ENCODE measurements around the gene GJD3. TPM values are rescaled to one million over a fixed set of nuclear protein-coding genes. Genes with fewer than 3 reads are reported as not detected.

Gene GJD3
- total RNA-seq, 3 donors from 2014 or later (not counting 1 experiment from before 2014, with no cell fraction given): not detected

GRCh38 chr17:40331743-40332641 is 32.5 kb downstream of the GJD3 start:
- intact Hi-C loops (cut with micrococcal nuclease): no loop called here
- H3K36me3 ChIP-seq (ENCODE audit: control insufficient read depth, insufficient read depth, low read length): peaks cover 21% of the 10 kb centered on the region
- no peaks in the 10 kb centered on the region for H3K27me3 ChIP-seq (ENCODE audit: control insufficient read depth, insufficient read depth, low read length)
- H3K4me3 ChIP-seq (ENCODE audit: low read length): no peak overlapping the region
- DNase-seq (no peak), ATAC-seq (no peak)
- Mint-ChIP-seq H3K9me3 (no peaks in the 10 kb centered on the region), H3K36me3 (no peaks in the 10 kb centered on the region), H3K4me3 (no peak overlapping the region), H3K27me3 (ENCODE audit: low read depth in 2 of 2) (no peaks in the 10 kb centered on the region), H3K27ac (peak overlapping the region; percentile 11 to 78), H3K4me1 (peaks cover 49 to 59% of the 10 kb centered on the region in 2 donors)
- no peaks in the 10 kb centered on the region for H3K9me3 ChIP-seq (ENCODE audit: control insufficient read depth, insufficient read depth, low read length)
- no peak for TF ChIP-seq CTCF (IDR thresholded peaks at IDR 0.05)
- peaks cover 77% of the 10 kb centered on the region for H3K4me1 ChIP-seq (ENCODE audit: control insufficient read depth, insufficient read depth, low read length)
- H3K27ac ChIP-seq (ENCODE audit: low read length): no peak overlapping the region
- 72% methylated on average over 20 of the region's 22 CpGs for WGBS (ENCODE audit: insufficient coverage)

- Mint-ChIP-seq H3K27ac (peak overlapping the region; percentile 11 to 67), H3K27me3 (ENCODE audit: low read depth in 2 of 2) (no peaks in the 10 kb centered on the region), H3K4me1 (peaks cover 57 to 68% of the 10 kb centered on the region in 2 donors), H3K9me3 (no peaks in the 10 kb centered on the region), H3K4me3 (peak overlapping the region; percentile 37), H3K36me3 (no peaks in the 10 kb centered on the region)
- peaks cover 21% of the 10 kb centered on the region for H3K36me3 ChIP-seq (ENCODE audit: control insufficient read depth, insufficient read depth, low read length)
- H3K27ac ChIP-seq (ENCODE audit: low read length): peak overlapping the region; percentile 61
- H3K4me1 ChIP-seq (ENCODE audit: control insufficient read depth, insufficient read depth, low read length): peaks cover 88% of the 10 kb centered on the region
- WGBS (ENCODE audit: insufficient coverage): 84% methylated on average over 8 of the region's 10 CpGs
- H3K27me3 ChIP-seq (ENCODE audit: control insufficient read depth, insufficient read depth, low read length): no peaks in the 10 kb centered on the region
- no peak overlapping the region for H3K4me3 ChIP-seq (ENCODE audit: low read length)
- intact Hi-C loops (cut with micrococcal nuclease): no loop called here
- DNase-seq: no peak
- TF ChIP-seq CTCF (IDR thresholded peaks at IDR 0.05): no peak
- no peaks in the 10 kb centered on the region for H3K9me3 ChIP-seq (ENCODE audit: control insufficient read depth, insufficient read depth, low read length)
- no peak for ATAC-seq
Measured at GRCh38 chr17:40330850-40331470, 33.6 kb downstream of the GJD3 start.

DNA sequence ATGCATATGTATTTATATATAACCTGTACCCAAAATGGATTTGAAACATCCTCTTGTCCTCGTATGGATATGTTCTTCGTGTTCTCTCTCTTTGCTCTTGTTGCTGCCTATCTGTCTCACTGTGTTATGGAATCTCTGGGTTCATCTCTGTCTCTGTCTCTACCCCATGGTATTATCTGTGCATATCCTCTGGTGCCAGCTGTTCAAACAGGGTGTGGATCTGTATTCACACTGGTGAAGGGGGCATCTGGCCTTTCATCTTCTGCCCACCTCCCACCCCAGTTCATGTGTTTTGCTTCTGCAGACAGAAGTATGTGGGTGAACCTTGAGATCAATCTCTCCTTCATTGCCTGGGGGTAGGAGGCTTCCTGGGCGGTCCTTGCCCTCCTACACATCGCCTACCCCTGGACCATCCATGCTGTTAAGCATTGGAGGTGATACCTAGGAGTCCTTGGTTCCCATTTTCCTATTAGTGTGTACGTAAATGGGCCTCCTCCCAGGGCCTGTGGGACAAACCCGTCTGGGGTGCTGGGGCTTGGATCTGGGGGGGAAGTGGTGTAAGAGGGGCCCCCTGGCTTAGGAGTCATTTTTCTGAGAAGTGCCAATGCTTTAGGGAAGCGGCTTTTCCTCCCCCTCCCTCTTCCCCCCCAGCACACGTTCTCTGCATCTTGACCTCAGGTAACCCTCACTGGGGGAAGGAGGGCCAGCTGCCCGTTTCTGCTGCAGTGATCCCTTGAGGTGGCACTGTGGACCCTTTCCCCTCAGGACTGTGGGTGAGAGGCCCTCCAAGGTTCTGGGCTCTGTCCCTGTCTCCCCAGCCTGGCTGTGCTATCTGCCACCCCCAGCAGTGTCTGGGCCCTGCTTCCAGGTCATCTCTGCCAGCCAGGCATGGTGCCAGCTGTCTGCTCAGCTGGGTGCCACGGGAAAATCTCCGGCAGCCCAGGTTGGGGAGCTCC is 34.4 kb downstream of the GJD3 start:
- Histone ChIP-seq H3K9me3 (ENCODE audit: control insufficient read depth, insufficient read depth, low read length) (no peaks in the 10 kb centered on the region), H3K36me3 (ENCODE audit: control insufficient read depth, insufficient read depth, low read length) (peaks cover 21% of the 10 kb centered on the region), H3K27me3 (ENCODE audit: control insufficient read depth, insufficient read depth, low read length) (no peaks in the 10 kb centered on the region), H3K27ac (ENCODE audit: low read length) (peak overlapping the region; percentile 61), H3K4me3 (ENCODE audit: low read length) (no peak overlapping the region), H3K4me1 (ENCODE audit: control insufficient read depth, insufficient read depth, low read length) (peaks cover 94% of the 10 kb centered on the region)
- peak; percentile 17 to 57 for DNase-seq
- 29% methylated on average over 10 of the region's 11 CpGs for WGBS (ENCODE audit: insufficient coverage)
- Mint-ChIP-seq H3K36me3 (no peaks in the 10 kb centered on the region), H3K27ac (peak overlapping the region; percentile 11 to 67), H3K4me3 (peak overlapping the region; percentile 2), H3K9me3 (no peaks in the 10 kb centered on the region), H3K27me3 (ENCODE audit: low read depth in 2 of 2) (no peaks in the 10 kb centered on the region), H3K4me1 (peaks cover 63 to 74% of the 10 kb centered on the region in 2 donors)
- ATAC-seq: peak in 2 of 3 donors; percentile 4 to 61
- no peak for TF ChIP-seq CTCF (IDR thresholded peaks at IDR 0.05)
- intact Hi-C loops (cut with micrococcal nuclease): no loop called here

Data from natural killer cell (primary cell).